Raji (cell line): ENCODE data around the gene C16orf78.

Experiments used
- POLR2A ChIP-seq: IDR thresholded peaks from 2 replicates; pipeline ENCODE4 v1.6.1; 2011; ENCODE audit warnings: low read depth, low read length, control low read depth; ENCODE audit not compliant: insufficient read depth

C16orf78 gene

GRCh38 chr16:49373504-49373903, at the start of gene C16orf78:
Gene C16orf78, plus strand, starts transcription at chr16:49373804. Its CDS starts 136 bp downstream, at chr16:49373940.
- no peak for TF ChIP-seq POLR2A

GRCh38 chr16:49324703-49325102, 48.9 kb upstream of the C16orf78 start:
- no peak for TF ChIP-seq POLR2A

- no peak for TF ChIP-seq POLR2A
Observed at GRCh38 chr16:49327466-49327865, 46.1 kb upstream of the C16orf78 start.

GRCh38 chr16:49328325-49328724, 45.3 kb upstream of the C16orf78 start:
- TF ChIP-seq POLR2A = no peak

GRCh38 chr16:49330562-49331201, 42.9 kb upstream of the C16orf78 start:
- TF ChIP-seq POLR2A = no peak

- no peak for TF ChIP-seq POLR2A
Observed at GRCh38 chr16:49332589-49333258, 40.9 kb upstream of the C16orf78 start.

GRCh38 chr16:49333259-49333597, 40.4 kb upstream of the C16orf78 start:
- TF ChIP-seq POLR2A = no peak

GRCh38 chr16:49335828-49336227, 37.8 kb upstream of the C16orf78 start:
- TF ChIP-seq POLR2A = no peak

GRCh38 chr16:49336581-49336980, 37.0 kb upstream of the C16orf78 start:
- no peak for TF ChIP-seq POLR2A

GRCh38 chr16:49337814-49338350, 35.7 kb upstream of the C16orf78 start:
- TF ChIP-seq POLR2A = no peak

GRCh38 chr16:49338611-49339265, 34.9 kb upstream of the C16orf78 start:
- no peak for TF ChIP-seq POLR2A

- no peak for TF ChIP-seq POLR2A
Observed at GRCh38 chr16:49340466-49340865, 33.1 kb upstream of the C16orf78 start.

GRCh38 chr16:49341706-49342105, 31.9 kb upstream of the C16orf78 start:
- no peak for TF ChIP-seq POLR2A

- TF ChIP-seq POLR2A = no peak
Observed at GRCh38 chr16:49342336-49343265, 31.0 kb upstream of the C16orf78 start.

- no peak for TF ChIP-seq POLR2A
Observed at GRCh38 chr16:49343291-49343690, 30.3 kb upstream of the C16orf78 start.
